GM23248 (cell line): ENCODE results near the gene CEP85. TPM values are rescaled to one million over a fixed set of nuclear protein-coding genes. Genes with fewer than 3 reads are reported as not detected.

Experiments
- DNase-seq: peaks from one replicate; pipeline ENCODE4 v3.0.0-alpha.2; 2015
- H2AFZ ChIP-seq: fragments of 200-600 bp; sonication (generic); 2 replicates; pipeline ENCODE4 v1.6.1; 2016; ENCODE audit warnings: antibody characterized with exemption
- H3F3A ChIP-seq: fragments of 200-600 bp; sonication (generic); 2 replicates; pipeline ENCODE4 v1.6.1; 2016; ENCODE audit warnings: mild to moderate bottlenecking, antibody characterized with exemption, mixed run types; ENCODE audit not compliant: insufficient read depth
- H3K27ac ChIP-seq: fragments of 200-600 bp; sonication (generic); 2 replicates; pipeline ENCODE4 v1.5.1; 2016; ENCODE audit warnings: mild to moderate bottlenecking
- H3K27me3 ChIP-seq: fragments of 200-600 bp; sonication (generic); replicated peaks from 2 replicates; pipeline ENCODE4 v1.6.1; 2016; ENCODE audit warnings: mild to moderate bottlenecking; ENCODE audit not compliant: insufficient read depth
- H3K36me3 ChIP-seq: fragments of 200-600 bp; sonication (generic); 2 replicates; pipeline ENCODE4 v1.6.1; 2016; ENCODE audit warnings: low read depth, mild to moderate bottlenecking
- H3K4me1 ChIP-seq: fragments of 200-600 bp; sonication (generic); 2 replicates; pipeline ENCODE4 v1.6.1; 2016; ENCODE audit warnings: mild to moderate bottlenecking; ENCODE audit not compliant: insufficient read depth
- H3K4me2 ChIP-seq: fragments of 200-600 bp; sonication (generic); one replicate; pipeline ENCODE4 v1.6.1; 2016; ENCODE audit warnings: mild to moderate bottlenecking; ENCODE audit not compliant: unreplicated experiment
- H3K4me3 ChIP-seq: fragments of 200-600 bp; sonication (generic); 2 replicates; pipeline ENCODE4 v1.5.1; 2016; ENCODE audit warnings: mild to moderate bottlenecking
- H3K79me2 ChIP-seq: fragments of 200-600 bp; sonication (generic); 2 replicates; pipeline ENCODE4 v1.6.1; 2016; ENCODE audit warnings: mild to moderate bottlenecking; ENCODE audit not compliant: insufficient read depth
- H3K9ac ChIP-seq: fragments of 200-600 bp; sonication (generic); 2 replicates; pipeline ENCODE4 v1.6.1; 2016; ENCODE audit warnings: mild to moderate bottlenecking
- H3K9me2 ChIP-seq: fragments of 200-600 bp; sonication (generic); 2 replicates; pipeline ENCODE4 v1.6.1; 2016; ENCODE audit warnings: mixed run types, mild to moderate bottlenecking, moderate library complexity; ENCODE audit not compliant: insufficient read depth
- H3K9me3 ChIP-seq: fragments of 200-600 bp; sonication (generic); one replicate; pipeline ENCODE4 v1.6.1; 2017; ENCODE audit warnings: low read depth
- H4K20me1 ChIP-seq: fragments of 200-600 bp; sonication (generic); 2 replicates; pipeline ENCODE4 v1.6.0; 2016; ENCODE audit not compliant: insufficient read depth
- EZH2 ChIP-seq: fragments of 200-600 bp; sonication (generic); IDR thresholded peaks from 2 replicates; pipeline ENCODE4 v1.6.1; 2018; ENCODE audit warnings: antibody characterized with exemption, mild to moderate bottlenecking; ENCODE audit not compliant: insufficient read depth, poor library complexity, severe bottlenecking
- EZH2phosphoT487 ChIP-seq: fragments of 200-600 bp; sonication (generic); IDR thresholded peaks from 2 replicates; pipeline ENCODE4 v1.6.1; 2018; ENCODE audit warnings: antibody characterized with exemption, moderate library complexity, mild to moderate bottlenecking, low read depth; ENCODE audit not compliant: insufficient read depth
- WGBS, 2 experiments: methylation state at CpG; one replicate each; pipeline ENCODE4 v1.1.6; 2015 to 2017; ENCODE audit warnings: low lambda C conversion rate in 2 of 2, low coverage in 1 of 2; ENCODE audit errors: missing lambda C conversion rate in 2 of 2; 5-methylcytosine and 5-hydroxymethylcytosine counted together
- in situ Hi-C: fragments of 300-500 bp; cut with MboI; formaldehyde crosslinking; loops from 2 replicates; pipeline ENCODE4 v1.15.0; 2020
- polyA plus RNA-seq: library from polyadenylated mRNA; unstranded; fragments of >200 nt; fragmentation: Nextera tagmentation; extraction: Ambion mirVana; gene quantifications from 2 replicates; pipeline ENCODE4 v1.2.1, GENCODE V29; 2016
- total RNA-seq: library from RNA; depleted of rRNA; stranded (reverse); fragments of >200 nt; shearing (Covaris generic); gene quantifications from 2 replicates; pipeline ENCODE4 v1.2.3, GENCODE V29; 2014

CEP85 gene
- total and polyA plus RNA-seq, 2 experiments from 2014 or later: 5.0 to 6.2 TPM

DNA sequence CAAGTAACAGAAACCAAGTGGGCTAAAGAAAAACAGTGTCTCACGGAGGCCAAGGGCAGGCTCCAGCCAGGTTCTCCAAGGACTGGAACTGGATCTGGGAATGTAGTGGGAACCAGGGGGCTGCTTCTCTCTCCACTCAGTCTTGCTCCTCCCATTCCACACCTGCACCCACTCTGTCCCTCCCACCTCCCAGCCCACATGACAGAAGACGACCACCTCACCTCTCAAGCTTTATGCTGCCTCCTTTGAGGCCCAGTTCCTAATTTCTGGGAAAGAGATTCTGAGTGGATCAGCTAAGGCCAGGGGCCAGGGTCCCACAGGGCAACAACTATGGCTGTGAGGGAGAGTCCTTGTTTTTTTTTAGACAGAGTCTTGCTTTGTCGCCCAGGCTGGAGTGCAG lies 18.8 kb upstream of the CEP85 start:
- Histone ChIP-seq H3K27ac (no peak overlapping the region), H3K4me1 (no peaks in the 10 kb centered on the region), H3K9me3 (no peaks in the 10 kb centered on the region), H3F3A (no peaks in the 10 kb centered on the region), H3K9ac (no peak overlapping the region), H3K27me3 (peaks cover 10% of the 10 kb centered on the region), H3K4me2 (no peak overlapping the region), H3K4me3 (no peak overlapping the region), H3K9me2 (no peaks in the 10 kb centered on the region), H3K79me2 (no peaks in the 10 kb centered on the region), H3K36me3 (no peaks in the 10 kb centered on the region), H4K20me1 (no peaks in the 10 kb centered on the region), H2AFZ (no peak overlapping the region)
- no peak for TF ChIP-seq EZH2
- TF ChIP-seq EZH2phosphoT487: no peak
- DNase-seq: no peak
- in situ Hi-C loops: no loop called here
- WGBS, 2 experiments: 23 to 27% methylated on average over 3 of the region's 3 CpGs

DNA sequence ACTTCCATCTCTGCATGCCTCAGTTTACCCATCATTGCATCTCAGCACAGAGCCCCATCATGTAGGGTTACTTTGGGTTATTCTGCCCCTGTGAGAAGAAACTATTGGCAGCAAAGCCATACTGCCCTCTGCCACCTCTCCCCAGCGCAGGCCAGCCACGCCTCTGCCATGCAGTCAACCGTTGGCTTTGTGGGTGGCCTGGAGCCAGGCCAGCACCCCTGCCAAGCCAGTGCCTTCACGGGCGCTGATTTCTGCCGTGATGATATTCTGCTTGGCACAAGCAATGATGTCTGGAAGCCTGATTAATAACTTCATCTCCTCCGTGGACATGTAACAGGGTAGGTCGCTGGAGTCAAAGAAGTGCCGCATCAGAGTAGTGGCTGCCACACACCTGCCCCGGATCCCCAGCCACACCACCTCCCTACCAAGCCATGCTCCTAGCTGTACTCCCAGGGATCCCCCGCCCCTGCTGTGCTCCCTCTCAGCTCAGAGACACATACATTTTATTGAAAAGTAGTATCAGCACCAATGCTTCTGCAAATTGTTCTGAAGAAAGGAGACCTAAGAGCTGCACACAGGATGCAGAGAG lies 15.0 kb upstream of the CEP85 start:
- no peaks in the 10 kb centered on the region for H3K9me3 ChIP-seq
- no peak overlapping the region for H3K4me2 ChIP-seq
- no peak overlapping the region for H3K9ac ChIP-seq
- no peaks in the 10 kb centered on the region for H3F3A ChIP-seq
- no peak overlapping the region for H3K27ac ChIP-seq
- H3K9me2 ChIP-seq: no peaks in the 10 kb centered on the region
- no peaks in the 10 kb centered on the region for H4K20me1 ChIP-seq
- TF ChIP-seq EZH2phosphoT487 (no peak), EZH2 (no peak)
- H3K36me3 ChIP-seq: no peaks in the 10 kb centered on the region
- no peak for DNase-seq
- H2AFZ ChIP-seq: no peak overlapping the region
- H3K27me3 ChIP-seq: no peaks in the 10 kb centered on the region; the same call in 1 of the 2 replicates
- H3K4me1 ChIP-seq: no peaks in the 10 kb centered on the region
- WGBS, 2 experiments: 44 to 49% methylated on average over 11 of the region's 11 CpGs
- H3K79me2 ChIP-seq: no peaks in the 10 kb centered on the region
- in situ Hi-C loops: no loop called here
- no peak overlapping the region for H3K4me3 ChIP-seq

DNA sequence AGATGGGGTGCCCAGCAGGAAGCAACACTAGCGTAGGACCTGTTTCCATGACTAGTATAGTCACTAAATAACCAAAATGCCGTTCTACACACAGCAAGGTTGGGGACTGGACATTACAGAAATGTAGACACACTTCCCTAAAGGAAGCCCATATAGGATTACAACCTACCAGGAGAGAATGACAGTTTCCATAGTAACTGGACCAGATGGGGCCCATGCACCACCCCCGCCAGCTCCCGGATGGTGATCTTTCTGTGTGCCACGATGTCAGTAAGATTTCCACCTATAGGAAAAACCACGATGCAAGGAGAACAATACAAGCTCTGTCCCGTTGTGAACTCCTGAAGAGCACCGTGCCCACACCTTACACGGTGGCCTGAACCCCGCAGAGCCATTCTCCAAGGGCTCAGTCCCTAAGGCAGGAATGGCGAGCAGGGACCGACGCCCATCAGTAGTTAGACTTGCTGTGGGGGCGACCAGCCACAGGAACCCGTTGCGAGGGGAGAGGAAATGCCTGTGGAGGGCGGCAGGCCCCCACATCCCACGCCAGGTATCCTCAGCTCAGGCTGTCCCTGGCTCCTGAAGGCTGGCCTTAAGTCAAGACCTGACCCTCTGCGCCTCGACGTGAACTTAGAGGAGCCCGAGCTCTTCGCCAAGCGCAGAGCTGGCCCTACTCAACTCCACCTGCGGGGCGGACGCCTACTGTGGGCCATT lies 13.6 kb upstream of the CEP85 start:
- no peaks in the 10 kb centered on the region for H3K4me1 ChIP-seq
- no peak overlapping the region for H2AFZ ChIP-seq
- TF ChIP-seq EZH2 (no peak), EZH2phosphoT487 (no peak)
- H3K4me3 ChIP-seq: no peak overlapping the region
- H3K27me3 ChIP-seq: no peaks in the 10 kb centered on the region; the same call in 1 of the 2 replicates
- no peak overlapping the region for H3K4me2 ChIP-seq
- no peaks in the 10 kb centered on the region for H3K79me2 ChIP-seq
- no peaks in the 10 kb centered on the region for H3F3A ChIP-seq
- no peaks in the 10 kb centered on the region for H3K36me3 ChIP-seq
- no peaks in the 10 kb centered on the region for H3K9me3 ChIP-seq
- in situ Hi-C loops: no loop called here
- H3K9me2 ChIP-seq: no peaks in the 10 kb centered on the region
- WGBS, 2 experiments: 63% methylated on average over 27 of the region's 27 CpGs
- no peaks in the 10 kb centered on the region for H4K20me1 ChIP-seq
- H3K27ac ChIP-seq: no peak overlapping the region
- no peak for DNase-seq
- H3K9ac ChIP-seq: no peak overlapping the region

DNA sequence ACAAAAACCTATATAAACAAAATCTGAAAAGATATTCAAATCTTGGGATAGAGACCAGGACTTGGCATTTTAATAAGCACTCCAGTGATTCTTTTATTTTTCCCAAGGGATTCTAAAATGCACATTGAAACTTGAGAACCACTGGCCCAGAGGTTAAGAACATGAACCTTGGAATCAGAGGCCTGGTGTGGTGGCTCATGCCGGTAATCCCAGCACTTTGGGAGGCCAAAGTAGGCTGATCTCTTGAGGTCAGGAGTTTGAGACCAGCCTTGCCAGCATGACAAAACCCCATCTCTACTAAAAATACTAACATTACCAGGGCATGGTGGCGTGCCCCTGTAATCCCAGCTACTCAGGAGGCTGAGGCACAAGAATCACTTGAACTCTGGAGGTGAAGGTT lies 12.9 kb upstream of the CEP85 start:
- no peak overlapping the region for H2AFZ ChIP-seq
- H3K9me2 ChIP-seq: no peaks in the 10 kb centered on the region
- peaks cover 5% of the 10 kb centered on the region for H3K27me3 ChIP-seq
- H3K79me2 ChIP-seq: no peaks in the 10 kb centered on the region
- H3K4me3 ChIP-seq: no peak overlapping the region
- H3K9me3 ChIP-seq: no peaks in the 10 kb centered on the region
- no peaks in the 10 kb centered on the region for H3K4me1 ChIP-seq
- WGBS, 2 experiments: 67 to 69% methylated on average over 2 of the region's 2 CpGs
- no peaks in the 10 kb centered on the region for H3F3A ChIP-seq
- no peaks in the 10 kb centered on the region for H4K20me1 ChIP-seq
- H3K27ac ChIP-seq: no peak overlapping the region
- TF ChIP-seq EZH2phosphoT487 (no peak), EZH2 (no peak)
- H3K9ac ChIP-seq: no peak overlapping the region
- no peak for DNase-seq
- in situ Hi-C loops: no loop called here
- no peak overlapping the region for H3K4me2 ChIP-seq
- no peaks in the 10 kb centered on the region for H3K36me3 ChIP-seq
